WTC11 (cell line): Measurements from ENCODE around the gene CFAP68. TPM values are rescaled to one million over a fixed set of nuclear protein-coding genes. Genes with fewer than 3 reads are reported as not detected.

Source experiments
- ATAC-seq: fragments of 200-7000 bp; cut with Tn5 transposase; 2 replicates; pipeline ENCODE4 v1.10.0; 2021; ENCODE audit warnings: mild to moderate bottlenecking, moderate library complexity
- CTCF ChIA-PET: fragments of 300-600 bp; sonication (Branson Sonifier 250); formaldehyde crosslinking; loops from one replicate; lab custom pipeline; 2021; ENCODE audit warnings: antibody characterized with exemption; lab: Charles Lee
- POLR2A ChIA-PET: fragments of 350-600 bp; sonication (Branson Sonifier 250); formaldehyde crosslinking; loops from one replicate; lab custom pipeline; 2021; ENCODE audit warnings: antibody characterized with exemption; lab: Charles Lee
- DNase-seq: peaks from one replicate; pipeline ENCODE4 v3.0.0; 2021; ENCODE audit warnings: low spot score
- H3K27ac Mint-ChIP-seq: 2 replicates; pipeline ENCODE4 v1.8.0; 2021; ENCODE audit warnings: mixed read lengths
- H3K27me3 Mint-ChIP-seq: 2 replicates; pipeline ENCODE4 v1.8.0; 2021; ENCODE audit warnings: low read depth, mild to moderate bottlenecking, moderate library complexity, mixed read lengths
- H3K36me3 Mint-ChIP-seq: 2 replicates; pipeline ENCODE4 v1.8.0; 2021; ENCODE audit warnings: mixed read lengths
- H3K4me1 Mint-ChIP-seq: 2 replicates; pipeline ENCODE4 v1.8.0; 2022; ENCODE audit warnings: mixed read lengths
- H3K4me3 Mint-ChIP-seq: 2 replicates; pipeline ENCODE4 v1.8.0; 2021; ENCODE audit warnings: mild to moderate bottlenecking, moderate library complexity, mixed read lengths
- H3K9me3 Mint-ChIP-seq: 2 replicates; pipeline ENCODE4 v1.8.0; 2021; ENCODE audit warnings: mixed read lengths
- ARID4B ChIP-seq: sonication (generic); formaldehyde crosslinking; IDR thresholded peaks from 2 replicates; pipeline ENCODE4 v1.8.0; 2023; ENCODE audit warnings: missing genetic modification reagents, mild to moderate bottlenecking, borderline replicate concordance
- CBFB ChIP-seq: sonication (generic); formaldehyde crosslinking; IDR thresholded peaks from 2 replicates; pipeline ENCODE4 v1.8.1; 2022; ENCODE audit warnings: mild to moderate bottlenecking, low read depth, missing genetic modification reagents
- CREM ChIP-seq: sonication (generic); formaldehyde crosslinking; IDR thresholded peaks from 2 replicates; pipeline ENCODE4 v1.8.1; 2022; ENCODE audit warnings: mild to moderate bottlenecking, missing genetic modification reagents, moderate library complexity
- ELF4 ChIP-seq: sonication (generic); formaldehyde crosslinking; IDR thresholded peaks from 2 replicates; pipeline ENCODE4 v1.8.1; 2022; ENCODE audit warnings: low read depth, mild to moderate bottlenecking, moderate library complexity, missing genetic modification reagents
- ETV6 ChIP-seq: sonication (generic); formaldehyde crosslinking; IDR thresholded peaks from 2 replicates; pipeline ENCODE4 v1.8.1; 2022; ENCODE audit warnings: mild to moderate bottlenecking, missing genetic modification reagents
- IRF2 ChIP-seq: sonication (generic); formaldehyde crosslinking; IDR thresholded peaks from 2 replicates; pipeline ENCODE4 v1.8.0; 2022; ENCODE audit warnings: low read depth, missing genetic modification reagents, borderline replicate concordance
- MXD4 ChIP-seq: fragments of 250-450 bp; sonication (Bioruptor Pico); IDR thresholded peaks from 2 replicates; pipeline ENCODE4 v1.8.0; 2021; ENCODE audit warnings: mild to moderate bottlenecking, moderate library complexity, borderline replicate concordance
- NFE2L1 ChIP-seq: sonication (generic); formaldehyde crosslinking; IDR thresholded peaks from 2 replicates; pipeline ENCODE4 v1.8.1; 2023; ENCODE audit warnings: missing genetic modification reagents
- NR2C2 ChIP-seq: sonication (generic); formaldehyde crosslinking; IDR thresholded peaks from 2 replicates; pipeline ENCODE4 v1.8.0; 2022; ENCODE audit warnings: mild to moderate bottlenecking, missing genetic modification reagents
- OVOL2 ChIP-seq: fragments of 250-450 bp; sonication (Bioruptor Pico); IDR thresholded peaks from 2 replicates; pipeline ENCODE4 v1.9.0; 2021; ENCODE audit warnings: mild to moderate bottlenecking, borderline replicate concordance
- RELA ChIP-seq: sonication (generic); formaldehyde crosslinking; IDR thresholded peaks from 2 replicates; pipeline ENCODE4 v1.8.1; 2022; ENCODE audit warnings: missing genetic modification reagents, mild to moderate bottlenecking, borderline replicate concordance
- TEAD4 ChIP-seq: sonication (generic); formaldehyde crosslinking; IDR thresholded peaks from 2 replicates; pipeline ENCODE4 v1.8.0; 2022; ENCODE audit warnings: mild to moderate bottlenecking, missing genetic modification reagents
- ZBTB21 ChIP-seq: sonication (generic); formaldehyde crosslinking; IDR thresholded peaks from 2 replicates; pipeline ENCODE4 v1.8.1; 2023; ENCODE audit warnings: mild to moderate bottlenecking, missing genetic modification reagents, borderline replicate concordance
- ZNF219 ChIP-seq: sonication (generic); formaldehyde crosslinking; IDR thresholded peaks from 2 replicates; pipeline ENCODE4 v1.8.0; 2023; ENCODE audit warnings: missing genetic modification reagents, mild to moderate bottlenecking, borderline replicate concordance
- ZNF232 ChIP-seq: sonication (generic); formaldehyde crosslinking; IDR thresholded peaks from 2 replicates; pipeline ENCODE4 v1.8.0; 2022; ENCODE audit warnings: mild to moderate bottlenecking, missing genetic modification reagents
- total RNA-seq: library from RNA; stranded (reverse); gene quantifications from 3 replicates; pipeline ENCODE4 v1.2.3, GENCODE V29; 2021
- TF ChIP-seq, protein P1 (sequence below): sonication (generic); formaldehyde crosslinking; IDR thresholded peaks from 2 replicates; pipeline ENCODE4 v1.8.0; 2022; ENCODE audit warnings: mild to moderate bottlenecking, missing genetic modification reagents
- TF ChIP-seq, protein P2 (sequence below): sonication (generic); formaldehyde crosslinking; IDR thresholded peaks from 2 replicates; pipeline ENCODE4 v1.8.0; 2022; ENCODE audit warnings: missing genetic modification reagents
- TF ChIP-seq, protein P3 (sequence below): sonication (generic); formaldehyde crosslinking; IDR thresholded peaks from 2 replicates; pipeline ENCODE4 v1.8.0; 2023; ENCODE audit warnings: missing genetic modification reagents
- TF ChIP-seq, protein P4 (sequence below): fragments of 200-600 bp; IDR thresholded peaks from 2 replicates; pipeline ENCODE4 v1.8.0; 2022; ENCODE audit warnings: antibody characterized with exemption
- TF ChIP-seq, protein P5 (sequence below): sonication (generic); formaldehyde crosslinking; IDR thresholded peaks from 2 replicates; pipeline ENCODE4 v1.8.1; 2023; ENCODE audit warnings: mild to moderate bottlenecking, moderate library complexity, missing genetic modification reagents
- TF ChIP-seq, protein P6 (sequence below): fragments of 250-450 bp; sonication (Bioruptor Pico); IDR thresholded peaks from 2 replicates; pipeline ENCODE4 v1.9.0; 2021; ENCODE audit warnings: mild to moderate bottlenecking

CFAP68 gene
- total RNA-seq, 1 experiment from 2014 or later = 18.7 TPM

- no peak overlapping the region for H3K4me3 Mint-ChIP-seq
- peaks cover 22% of the 10 kb centered on the region for H3K4me1 Mint-ChIP-seq
- no peak for DNase-seq
- no peaks in the 10 kb centered on the region for H3K27me3 Mint-ChIP-seq
- TF ChIP-seq ELF4 (CRISPR knock-in tag) (no peak), CBFB (no peak), ZNF219 (CRISPR knock-in tag) (no peak), ZBTB21 (CRISPR knock-in tag) (no peak), NR2C2 (CRISPR knock-in tag) (no peak), ETV6 (CRISPR knock-in tag) (no peak), OVOL2 (CRISPR knock-in tag) (no peak), CREM (CRISPR knock-in tag) (no peak), ARID4B (CRISPR knock-in tag) (no peak), TEAD4 (CRISPR knock-in tag) (no peak)
- TF ChIP-seq, protein P1, sequence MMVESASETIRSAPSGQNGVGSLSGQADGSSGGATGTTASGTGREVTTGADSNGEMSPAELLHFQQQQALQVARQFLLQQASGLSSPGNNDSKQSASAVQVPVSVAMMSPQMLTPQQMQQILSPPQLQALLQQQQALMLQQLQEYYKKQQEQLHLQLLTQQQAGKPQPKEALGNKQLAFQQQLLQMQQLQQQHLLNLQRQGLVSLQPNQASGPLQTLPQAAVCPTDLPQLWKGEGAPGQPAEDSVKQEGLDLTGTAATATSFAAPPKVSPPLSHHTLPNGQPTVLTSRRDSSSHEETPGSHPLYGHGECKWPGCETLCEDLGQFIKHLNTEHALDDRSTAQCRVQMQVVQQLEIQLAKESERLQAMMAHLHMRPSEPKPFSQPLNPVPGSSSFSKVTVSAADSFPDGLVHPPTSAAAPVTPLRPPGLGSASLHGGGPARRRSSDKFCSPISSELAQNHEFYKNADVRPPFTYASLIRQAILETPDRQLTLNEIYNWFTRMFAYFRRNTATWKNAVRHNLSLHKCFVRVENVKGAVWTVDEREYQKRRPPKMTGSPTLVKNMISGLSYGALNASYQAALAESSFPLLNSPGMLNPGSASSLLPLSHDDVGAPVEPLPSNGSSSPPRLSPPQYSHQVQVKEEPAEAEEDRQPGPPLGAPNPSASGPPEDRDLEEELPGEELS (CRISPR knock-in tag) = no peak
- TF ChIP-seq, protein P2, sequence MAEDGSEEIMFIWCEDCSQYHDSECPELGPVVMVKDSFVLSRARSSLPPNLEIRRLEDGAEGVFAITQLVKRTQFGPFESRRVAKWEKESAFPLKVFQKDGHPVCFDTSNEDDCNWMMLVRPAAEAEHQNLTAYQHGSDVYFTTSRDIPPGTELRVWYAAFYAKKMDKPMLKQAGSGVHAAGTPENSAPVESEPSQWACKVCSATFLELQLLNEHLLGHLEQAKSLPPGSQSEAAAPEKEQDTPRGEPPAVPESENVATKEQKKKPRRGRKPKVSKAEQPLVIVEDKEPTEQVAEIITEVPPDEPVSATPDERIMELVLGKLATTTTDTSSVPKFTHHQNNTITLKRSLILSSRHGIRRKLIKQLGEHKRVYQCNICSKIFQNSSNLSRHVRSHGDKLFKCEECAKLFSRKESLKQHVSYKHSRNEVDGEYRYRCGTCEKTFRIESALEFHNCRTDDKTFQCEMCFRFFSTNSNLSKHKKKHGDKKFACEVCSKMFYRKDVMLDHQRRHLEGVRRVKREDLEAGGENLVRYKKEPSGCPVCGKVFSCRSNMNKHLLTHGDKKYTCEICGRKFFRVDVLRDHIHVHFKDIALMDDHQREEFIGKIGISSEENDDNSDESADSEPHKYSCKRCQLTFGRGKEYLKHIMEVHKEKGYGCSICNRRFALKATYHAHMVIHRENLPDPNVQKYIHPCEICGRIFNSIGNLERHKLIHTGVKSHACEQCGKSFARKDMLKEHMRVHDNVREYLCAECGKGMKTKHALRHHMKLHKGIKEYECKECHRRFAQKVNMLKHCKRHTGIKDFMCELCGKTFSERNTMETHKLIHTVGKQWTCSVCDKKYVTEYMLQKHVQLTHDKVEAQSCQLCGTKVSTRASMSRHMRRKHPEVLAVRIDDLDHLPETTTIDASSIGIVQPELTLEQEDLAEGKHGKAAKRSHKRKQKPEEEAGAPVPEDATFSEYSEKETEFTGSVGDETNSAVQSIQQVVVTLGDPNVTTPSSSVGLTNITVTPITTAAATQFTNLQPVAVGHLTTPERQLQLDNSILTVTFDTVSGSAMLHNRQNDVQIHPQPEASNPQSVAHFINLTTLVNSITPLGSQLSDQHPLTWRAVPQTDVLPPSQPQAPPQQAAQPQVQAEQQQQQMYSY (CRISPR knock-in tag) = no peak
- TF ChIP-seq, protein P3, sequence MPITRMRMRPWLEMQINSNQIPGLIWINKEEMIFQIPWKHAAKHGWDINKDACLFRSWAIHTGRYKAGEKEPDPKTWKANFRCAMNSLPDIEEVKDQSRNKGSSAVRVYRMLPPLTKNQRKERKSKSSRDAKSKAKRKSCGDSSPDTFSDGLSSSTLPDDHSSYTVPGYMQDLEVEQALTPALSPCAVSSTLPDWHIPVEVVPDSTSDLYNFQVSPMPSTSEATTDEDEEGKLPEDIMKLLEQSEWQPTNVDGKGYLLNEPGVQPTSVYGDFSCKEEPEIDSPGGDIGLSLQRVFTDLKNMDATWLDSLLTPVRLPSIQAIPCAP = no peak
- H3K9me3 Mint-ChIP-seq = no peaks in the 10 kb centered on the region
- H3K27ac Mint-ChIP-seq = no peak overlapping the region
- ATAC-seq = no peak
- H3K36me3 Mint-ChIP-seq = no peaks in the 10 kb centered on the region
- ChIA-PET POLR2A (no interaction called here), CTCF (interaction anchor here (0.6 to 4.8 kb wide), 4 partner anchors 31 to 92 kb away, joined by 3 to 159 read pairs (median 20); no protein-coding TSS in a partner anchor)
Observed at GRCh38 chr11:111930472-111930871, 51.1 kb downstream of the CFAP68 start.

- Mint-ChIP-seq H3K4me3 (no peak overlapping the region), H3K9me3 (no peaks in the 10 kb centered on the region), H3K27ac (no peak overlapping the region), H3K27me3 (no peaks in the 10 kb centered on the region), H3K4me1 (peaks cover 19% of the 10 kb centered on the region), H3K36me3 (no peaks in the 10 kb centered on the region)
- POLR2A ChIA-PET = interaction anchor here (1.6 kb wide), 1 partner anchor 50 kb away, joined by 11 read pairs; no protein-coding TSS in a partner anchor
- ATAC-seq (no peak), DNase-seq (no peak)
- CTCF ChIA-PET = interaction anchor here (1.3 to 4.8 kb wide), 5 partner anchors 11 to 328 kb away, joined by 3 to 159 read pairs (median 12); no protein-coding TSS in a partner anchor
- TF ChIP-seq IRF2 (CRISPR knock-in tag) (no peak), TEAD4 (CRISPR knock-in tag) (no peak), CBFB (no peak), RELA (no peak), OVOL2 (CRISPR knock-in tag) (no peak), ZNF232 (CRISPR knock-in tag) (no peak), NFE2L1 (CRISPR knock-in tag) (no peak), MXD4 (CRISPR knock-in tag) (no peak)
- TF ChIP-seq, protein P4, sequence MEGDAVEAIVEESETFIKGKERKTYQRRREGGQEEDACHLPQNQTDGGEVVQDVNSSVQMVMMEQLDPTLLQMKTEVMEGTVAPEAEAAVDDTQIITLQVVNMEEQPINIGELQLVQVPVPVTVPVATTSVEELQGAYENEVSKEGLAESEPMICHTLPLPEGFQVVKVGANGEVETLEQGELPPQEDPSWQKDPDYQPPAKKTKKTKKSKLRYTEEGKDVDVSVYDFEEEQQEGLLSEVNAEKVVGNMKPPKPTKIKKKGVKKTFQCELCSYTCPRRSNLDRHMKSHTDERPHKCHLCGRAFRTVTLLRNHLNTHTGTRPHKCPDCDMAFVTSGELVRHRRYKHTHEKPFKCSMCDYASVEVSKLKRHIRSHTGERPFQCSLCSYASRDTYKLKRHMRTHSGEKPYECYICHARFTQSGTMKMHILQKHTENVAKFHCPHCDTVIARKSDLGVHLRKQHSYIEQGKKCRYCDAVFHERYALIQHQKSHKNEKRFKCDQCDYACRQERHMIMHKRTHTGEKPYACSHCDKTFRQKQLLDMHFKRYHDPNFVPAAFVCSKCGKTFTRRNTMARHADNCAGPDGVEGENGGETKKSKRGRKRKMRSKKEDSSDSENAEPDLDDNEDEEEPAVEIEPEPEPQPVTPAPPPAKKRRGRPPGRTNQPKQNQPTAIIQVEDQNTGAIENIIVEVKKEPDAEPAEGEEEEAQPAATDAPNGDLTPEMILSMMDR = no peak
- TF ChIP-seq, protein P5, sequence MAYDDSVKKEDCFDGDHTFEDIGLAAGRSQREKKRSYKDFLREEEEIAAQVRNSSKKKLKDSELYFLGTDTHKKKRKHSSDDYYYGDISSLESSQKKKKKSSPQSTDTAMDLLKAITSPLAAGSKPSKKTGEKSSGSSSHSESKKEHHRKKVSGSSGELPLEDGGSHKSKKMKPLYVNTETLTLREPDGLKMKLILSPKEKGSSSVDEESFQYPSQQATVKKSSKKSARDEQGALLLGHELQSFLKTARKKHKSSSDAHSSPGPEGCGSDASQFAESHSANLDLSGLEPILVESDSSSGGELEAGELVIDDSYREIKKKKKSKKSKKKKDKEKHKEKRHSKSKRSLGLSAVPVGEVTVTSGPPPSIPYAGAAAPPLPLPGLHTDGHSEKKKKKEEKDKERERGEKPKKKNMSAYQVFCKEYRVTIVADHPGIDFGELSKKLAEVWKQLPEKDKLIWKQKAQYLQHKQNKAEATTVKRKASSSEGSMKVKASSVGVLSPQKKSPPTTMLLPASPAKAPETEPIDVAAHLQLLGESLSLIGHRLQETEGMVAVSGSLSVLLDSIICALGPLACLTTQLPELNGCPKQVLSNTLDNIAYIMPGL (CRISPR knock-in tag) = no peak
- TF ChIP-seq, protein P6, sequence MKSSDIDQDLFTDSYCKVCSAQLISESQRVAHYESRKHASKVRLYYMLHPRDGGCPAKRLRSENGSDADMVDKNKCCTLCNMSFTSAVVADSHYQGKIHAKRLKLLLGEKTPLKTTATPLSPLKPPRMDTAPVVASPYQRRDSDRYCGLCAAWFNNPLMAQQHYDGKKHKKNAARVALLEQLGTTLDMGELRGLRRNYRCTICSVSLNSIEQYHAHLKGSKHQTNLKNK (CRISPR knock-in tag) = no peak
Observed at GRCh38 chr11:111932611-111932950, 53.2 kb downstream of the CFAP68 start.
